GM18511 (cell line): Measurements from ENCODE around the gene ESRRB.

ENCODE experiments used
- ATAC-seq: cut with Tn5 transposase; IDR thresholded peaks from one replicate; pipeline ENCODE4 v1.9.1; 2021; ENCODE audit warnings: mild to moderate bottlenecking, moderate library complexity; ENCODE audit not compliant: unreplicated experiment

The ESRRB gene

GRCh38 chr14:76351941-76352340, 24.0 kb upstream of the ESRRB start:
- ATAC-seq: no peak

DNA sequence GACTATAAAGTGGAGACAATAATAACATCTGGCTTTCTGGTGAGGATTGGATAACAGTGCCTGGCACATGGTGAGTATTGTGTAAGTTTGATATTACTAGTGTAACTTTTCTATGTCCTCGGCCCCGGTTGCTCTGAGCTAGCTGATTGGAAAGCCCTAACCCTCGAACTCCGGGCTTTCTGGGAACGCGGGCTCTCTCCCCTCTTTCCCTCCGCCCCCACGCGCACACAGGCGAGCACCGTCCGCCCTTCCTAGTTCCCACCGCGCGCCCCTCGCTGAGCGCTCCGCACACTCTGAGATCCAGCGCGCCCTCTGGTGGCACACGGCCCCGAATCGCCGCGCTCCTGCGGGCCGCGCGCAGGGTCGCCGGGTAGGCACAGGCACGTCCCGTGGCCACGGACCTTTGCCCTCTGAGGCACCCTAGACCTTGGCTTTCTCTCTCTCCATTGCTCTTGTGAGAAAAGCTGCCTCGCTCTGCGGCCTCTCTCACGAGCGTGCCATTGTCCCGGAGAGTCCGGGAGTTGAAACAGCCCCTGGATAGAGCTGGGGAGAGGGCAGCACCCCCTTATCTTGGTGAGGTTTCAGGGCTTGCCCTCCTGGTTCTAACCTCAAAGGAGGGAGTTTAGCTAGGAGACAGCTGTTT, 23.2 kb upstream of the ESRRB start:
- ATAC-seq: no peak

GRCh38 chr14:76354310-76354709, 21.6 kb upstream of the ESRRB start:
- no peak for ATAC-seq

- ATAC-seq: no peak
These were observed 20.2 kb upstream of the ESRRB start for GRCh38 chr14:76355771-76356170.

DNA sequence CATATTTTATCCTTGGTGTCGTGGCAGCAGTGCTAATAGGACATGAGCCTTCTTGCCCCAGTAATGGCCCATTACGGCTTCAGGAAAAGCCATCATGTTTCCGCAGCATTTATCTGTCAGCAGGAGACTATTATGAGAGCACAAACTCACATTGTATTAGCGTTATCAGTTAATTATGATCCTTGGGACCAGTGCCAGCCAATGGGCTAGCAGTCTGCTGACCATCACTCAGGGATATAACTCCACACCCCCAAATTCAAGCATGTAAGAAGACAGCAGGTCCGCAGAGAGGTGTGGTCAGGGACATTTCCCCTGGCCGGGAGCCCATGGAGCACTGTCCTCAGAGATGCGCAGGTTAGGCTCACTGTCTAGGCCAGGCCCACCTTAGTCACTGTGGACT, 4.9 kb upstream of the ESRRB start:
- ATAC-seq: no peak

- ATAC-seq: no peak
These were observed 2.5 kb upstream of the ESRRB start for GRCh38 chr14:76373456-76373855.

- no peak for ATAC-seq
These were observed 453 bp upstream of the ESRRB start for GRCh38 chr14:76375484-76375883.

DNA sequence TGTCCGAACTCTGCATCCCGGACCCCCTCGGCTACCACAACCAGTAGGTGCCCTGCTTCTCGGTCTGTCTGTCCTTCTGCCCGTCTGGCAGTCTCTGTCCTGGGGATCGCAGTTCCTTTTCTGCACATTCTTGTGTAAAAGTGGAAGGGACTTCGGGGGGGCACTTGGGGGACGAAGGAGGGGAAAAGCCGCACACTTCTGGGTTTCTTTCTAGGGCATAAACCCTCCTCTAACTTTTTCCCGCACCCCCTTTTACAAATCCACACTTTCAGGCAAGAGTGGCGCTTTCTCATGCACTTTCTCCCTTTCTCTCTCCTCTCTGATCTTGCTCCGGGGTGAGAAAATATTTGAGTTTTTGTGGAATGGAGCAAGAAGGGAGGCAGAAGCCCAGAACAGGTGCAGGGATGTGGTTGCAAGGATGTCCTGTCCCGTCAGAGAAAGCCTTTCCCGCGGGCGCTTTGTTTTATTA, 506 bp downstream of the ESRRB start:
- ATAC-seq: no peak

GRCh38 chr14:76376878-76377734, 1.2 kb downstream of the ESRRB start:
- no peak for ATAC-seq

GRCh38 chr14:76377735-76378074, 1.8 kb downstream of the ESRRB start:
- ATAC-seq: no peak

GRCh38 chr14:76380991-76381390, 5.1 kb downstream of the ESRRB start:
- no peak for ATAC-seq

DNA sequence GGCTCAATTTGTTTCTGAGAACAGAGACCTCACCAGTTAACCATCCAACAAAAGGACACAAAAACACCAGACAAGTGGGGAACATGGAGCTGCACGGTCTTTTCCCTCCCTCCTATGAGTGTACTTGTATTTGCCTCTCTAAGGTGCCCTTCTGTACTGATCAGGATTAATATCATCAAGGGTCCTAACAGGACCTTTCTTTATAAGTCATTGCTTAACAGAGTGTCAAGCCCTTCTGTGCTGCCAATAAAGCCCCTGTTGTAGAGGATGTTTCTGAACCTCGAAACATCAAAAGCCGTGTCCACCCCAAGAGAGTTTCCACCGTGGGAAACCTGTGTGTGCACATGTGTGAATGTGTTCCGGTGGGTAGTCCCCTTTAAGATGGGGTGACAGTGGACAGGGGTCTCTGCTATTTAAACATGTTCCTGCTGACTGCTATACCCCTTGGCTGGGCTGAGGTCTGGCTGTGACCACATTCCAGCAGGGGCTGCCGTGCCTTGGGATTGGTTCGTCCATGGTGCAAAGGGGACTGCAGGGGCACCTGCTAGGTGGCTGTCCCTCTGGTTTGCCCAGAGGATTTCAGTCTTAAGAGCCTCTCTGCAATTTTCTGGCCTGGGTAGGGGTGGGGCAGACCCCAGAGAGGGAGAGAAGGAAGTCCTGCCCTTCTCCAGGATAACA, 6.0 kb downstream of the ESRRB start:
- ATAC-seq: no peak

DNA sequence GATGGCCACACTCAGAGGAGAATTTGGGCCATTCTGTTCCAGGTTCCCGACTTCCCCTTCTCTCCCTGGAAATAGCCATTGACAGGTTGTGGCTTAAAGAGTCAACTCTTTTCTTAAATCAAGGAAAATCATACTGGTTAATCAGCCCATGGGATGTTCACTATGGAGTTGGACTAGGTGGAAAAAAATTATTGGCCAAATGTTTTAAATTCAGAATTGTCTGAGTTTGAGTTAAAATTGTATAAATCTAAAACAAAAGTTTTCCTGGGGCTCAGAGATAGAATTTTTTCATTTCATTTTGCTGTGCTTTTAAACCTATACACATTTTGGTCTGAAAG, 6.5 kb downstream of the ESRRB start:
- no peak for ATAC-seq

GRCh38 chr14:76385435-76385834, 9.5 kb downstream of the ESRRB start:
- no peak for ATAC-seq

DNA sequence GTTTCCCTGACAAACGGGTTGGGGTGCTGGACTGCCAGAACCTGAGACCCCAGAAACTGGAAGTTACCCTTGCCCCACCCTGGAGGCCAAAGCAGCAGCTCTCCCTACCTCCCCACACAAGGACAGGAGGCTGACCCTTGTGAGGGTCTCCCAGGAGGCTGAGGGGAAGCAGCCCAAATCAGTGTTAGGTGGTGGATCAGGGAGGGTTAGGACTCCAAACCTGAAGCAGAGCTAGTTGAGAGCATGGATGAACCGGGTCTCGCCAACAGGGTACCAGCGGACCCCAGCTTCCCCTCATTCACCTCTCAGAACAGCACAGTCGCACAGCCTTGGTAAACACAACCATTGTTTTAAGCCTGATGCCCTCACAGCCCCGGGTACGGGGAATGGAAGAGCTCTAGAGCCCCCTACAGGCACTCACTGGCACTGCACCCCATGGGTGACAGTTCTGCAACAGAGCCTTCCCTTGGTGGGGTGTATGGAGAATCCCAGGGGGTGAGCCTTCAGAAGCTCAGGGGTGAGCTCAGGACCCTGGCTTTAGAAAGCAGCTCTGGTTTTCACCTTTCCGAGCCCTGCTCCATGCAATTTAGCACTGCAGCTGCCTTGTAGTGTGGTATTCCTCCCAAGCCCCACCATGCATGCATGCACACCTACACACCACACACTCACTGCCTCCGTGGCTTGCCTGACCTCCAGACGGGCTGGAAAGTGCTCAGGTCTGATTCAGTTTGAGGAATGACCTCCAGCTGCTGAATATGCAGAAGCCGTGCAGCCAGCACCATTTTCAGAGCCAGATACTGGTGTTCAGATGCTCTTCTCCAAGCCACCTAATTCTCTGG, 11.2 kb downstream of the ESRRB start:
- no peak for ATAC-seq

DNA sequence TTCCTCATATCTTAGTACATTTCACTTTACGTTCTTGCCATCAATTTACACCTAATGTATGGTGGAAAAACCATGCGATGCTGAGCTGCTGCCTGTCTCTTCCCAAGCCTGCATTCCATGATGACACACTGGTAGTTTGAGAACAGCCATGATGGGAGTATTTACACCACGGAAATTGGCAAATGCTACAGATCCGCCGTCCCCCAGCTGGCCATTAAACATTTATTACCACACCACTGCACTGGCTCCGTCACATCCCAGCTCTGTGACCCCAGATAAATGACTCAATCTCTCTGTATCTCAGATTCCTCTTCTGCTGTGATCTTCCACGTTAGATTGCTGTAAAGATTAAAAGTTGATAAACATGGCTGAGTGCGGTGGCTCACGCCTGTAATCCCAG, 13.9 kb downstream of the ESRRB start:
- ATAC-seq: no peak

DNA sequence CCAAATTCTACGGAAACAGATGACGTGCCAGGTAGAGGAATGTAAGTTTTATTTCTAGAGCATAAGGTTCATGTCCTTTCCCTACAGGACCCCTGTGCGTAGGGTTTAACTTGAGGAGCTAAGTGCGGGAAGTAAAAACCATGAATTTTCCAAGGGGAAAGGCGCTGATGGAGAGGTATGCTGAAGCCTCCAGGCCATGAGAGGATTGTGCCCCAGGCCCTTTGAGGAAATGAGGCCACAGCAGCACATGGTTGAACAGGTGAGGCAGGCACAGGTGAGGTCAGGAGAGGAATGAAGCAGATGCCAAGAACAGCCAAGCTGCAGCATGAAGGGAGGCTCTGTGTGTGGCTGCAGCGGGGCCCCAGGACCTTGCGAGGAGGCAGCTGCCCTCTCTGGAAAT, 14.7 kb downstream of the ESRRB start:
- no peak for ATAC-seq

DNA sequence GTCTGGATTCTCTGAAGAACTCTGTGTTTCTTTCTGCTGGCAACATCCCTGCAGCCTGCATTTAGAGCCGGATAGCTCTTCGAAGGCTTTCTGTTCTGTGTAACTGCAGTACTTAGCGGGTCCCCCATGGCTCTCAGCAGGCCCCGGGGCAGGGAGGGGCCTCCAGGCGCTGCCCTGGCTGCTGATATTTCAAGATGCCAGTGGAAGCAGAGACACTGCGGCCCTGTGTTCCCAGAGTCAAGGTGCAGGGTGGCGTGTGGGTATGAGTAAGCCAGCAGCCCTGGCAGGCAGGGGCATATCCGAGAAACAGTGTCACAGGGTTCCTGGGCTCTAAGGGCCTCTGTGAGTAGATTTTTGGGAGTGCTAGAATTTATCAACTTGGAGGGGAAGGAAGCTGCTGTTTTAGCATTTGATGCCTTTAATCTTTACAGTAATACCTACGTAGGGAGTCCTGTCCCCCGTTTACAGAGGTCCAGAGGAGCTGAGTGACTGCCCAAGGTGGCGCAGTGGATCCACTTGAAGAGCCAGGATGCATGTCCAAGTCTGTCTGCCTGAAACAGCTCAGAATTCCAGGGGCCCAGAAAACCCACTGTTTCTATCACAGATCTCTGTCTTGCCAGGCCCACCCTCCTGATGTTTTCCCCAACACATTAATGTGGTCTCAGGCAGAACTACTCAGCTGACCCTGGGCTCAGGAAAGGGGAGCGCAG, 16.2 kb downstream of the ESRRB start:
- ATAC-seq: no peak

- ATAC-seq: no peak
These were observed 18.6 kb downstream of the ESRRB start for GRCh38 chr14:76394569-76394968.

DNA sequence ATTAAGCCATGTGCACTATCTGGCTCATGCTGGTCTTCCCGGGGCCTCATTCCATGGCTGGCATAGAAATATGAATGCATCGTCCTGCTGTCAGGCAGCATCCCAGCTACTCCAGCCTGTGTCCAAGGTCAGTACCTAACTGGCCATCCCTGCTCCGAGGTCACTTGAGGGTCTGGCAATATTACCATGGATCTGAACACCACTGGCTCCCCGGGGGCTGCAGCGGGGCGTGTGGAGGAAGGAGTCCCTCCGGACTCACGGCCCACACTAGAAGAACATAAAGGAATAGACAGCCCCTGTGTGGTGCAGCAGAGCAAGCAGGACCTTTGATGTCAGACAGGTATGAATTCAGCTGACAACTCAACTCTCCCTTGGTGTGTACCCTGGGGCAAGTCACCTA, 19.2 kb downstream of the ESRRB start:
- ATAC-seq: no peak
